Endothelial cell of umbilical vein (primary cell): ENCODE measurements around the gene TSPAN18. TPM values are rescaled to one million over a fixed set of nuclear protein-coding genes. Genes with fewer than 3 reads are reported as not detected.
"Not testable (repeated sequence)": the region's sequence is repeated elsewhere in the genome, so short reads cannot be mapped to it uniquely, and the experiment has no call there.

Experiments used
- BruUV-seq: library from RNA; stranded (reverse); fragments of 400-500 nt; replicated peaks from 2 replicates; lab custom pipeline; 2021; lab: Mats Ljungman, UMichigan
- CTCF ChIA-PET: fragments of 300-600, 350-600 bp; sonication (Branson Sonifier 250); formaldehyde crosslinking; loops from one replicate; lab custom pipeline; 2021; ENCODE audit warnings: antibody characterized with exemption, inconsistent platforms; lab: Charles Lee
- POLR2A ChIA-PET: fragments of 300-600, 350-600 bp; sonication (Branson Sonifier 250); formaldehyde crosslinking; loops from one replicate; lab custom pipeline; 2021; ENCODE audit warnings: antibody characterized with exemption, inconsistent platforms; lab: Charles Lee
- DNase-seq: peaks from one replicate; pipeline ENCODE4 v3.0.0-alpha.2; 2011; ENCODE audit warnings: low read depth, low spot score
- FAIRE-seq: peaks from 2 replicates; lab custom pipeline; 2011; peaks lifted over from hg19 to GRCh38; lab: Jason Lieb, UNC
- H2AFZ ChIP-seq: 2 replicates; pipeline ENCODE4 v1.6.0; 2012; ENCODE audit warnings: low read depth, low read length, control low read depth, inconsistent platforms
- H3K27ac ChIP-seq: 2 replicates; pipeline ENCODE4 v1.5.1; 2011; ENCODE audit warnings: low read depth, mild to moderate bottlenecking, control low read depth, low read length, moderate library complexity; ENCODE audit not compliant: insufficient read depth
- H3K27me3 ChIP-seq, 2 experiments: 2 replicates each; pipeline versions ENCODE4 v1.6.0 to v1.6.1; 2011; ENCODE audit warnings: low read length in 2 of 2, mixed read lengths in 1 of 2; ENCODE audit not compliant: control insufficient read depth in 2 of 2, insufficient read depth in 2 of 2
- H3K36me3 ChIP-seq, 2 experiments: 2 replicates in 1 of 2; 3 replicates in 1 of 2; pipeline ENCODE4 v1.5.1; 2011; ENCODE audit warnings: low read length in 2 of 2, mild to moderate bottlenecking in 1 of 2, moderate library complexity in 1 of 2; ENCODE audit not compliant: control insufficient read depth in 2 of 2, insufficient read depth in 2 of 2; ENCODE audit errors: extremely low read depth in 1 of 2
- H3K4me1 ChIP-seq: 3 replicates; pipeline ENCODE4 v1.5.1; 2011; ENCODE audit warnings: mild to moderate bottlenecking, low read length; ENCODE audit not compliant: control insufficient read depth, insufficient read depth; ENCODE audit errors: extremely low read depth
- H3K4me2 ChIP-seq: 2 replicates; pipeline ENCODE4 v1.6.1; 2011; ENCODE audit warnings: low read length, control low read depth, mixed read lengths; ENCODE audit not compliant: insufficient read depth
- H3K4me3 ChIP-seq, 3 experiments: fragments of 200-600 bp in 1 of 3; sonication (generic), shearing (Covaris generic) in 1 of 3; replicated peaks in 1 of 3; 2 replicates each; pipeline ENCODE4 v1.5.1; 2011 to 2016; ENCODE audit warnings: control low read depth in 3 of 3, low read length in 3 of 3, mild to moderate bottlenecking in 2 of 3, inconsistent platforms in 1 of 3, low read depth in 1 of 3, moderate library complexity in 1 of 3; ENCODE audit not compliant: insufficient read depth in 1 of 3
- H3K79me2 ChIP-seq: 2 replicates; pipeline ENCODE4 v1.6.0; 2012; ENCODE audit warnings: low read length, inconsistent platforms; ENCODE audit not compliant: control insufficient read depth, insufficient read depth
- H3K9ac ChIP-seq: replicated peaks from 2 replicates; pipeline ENCODE3; 2011; ENCODE audit warnings: low read length, control low read depth; ENCODE audit not compliant: insufficient read depth; ENCODE audit errors: extremely low read depth
- H3K9me1 ChIP-seq: replicated peaks from 3 replicates; pipeline ENCODE4 v1.6.0; 2011; ENCODE audit warnings: mild to moderate bottlenecking, low read length; ENCODE audit not compliant: control insufficient read depth, insufficient read depth; ENCODE audit errors: extremely low read depth
- H3K9me3 ChIP-seq: replicated peaks from 2 replicates; pipeline ENCODE4 v1.5.1; 2012; ENCODE audit warnings: low read length, inconsistent platforms; ENCODE audit not compliant: control insufficient read depth, insufficient read depth
- H4K20me1 ChIP-seq: replicated peaks from 2 replicates; pipeline ENCODE3; 2011; ENCODE audit warnings: mild to moderate bottlenecking, low read length; ENCODE audit not compliant: control insufficient read depth, insufficient read depth; ENCODE audit errors: extremely low read depth
- EZH2 ChIP-seq: IDR thresholded peaks from 2 replicates; pipeline ENCODE4 v1.6.1; 2012; ENCODE audit warnings: borderline replicate concordance, low read depth, mild to moderate bottlenecking, moderate library complexity, low read length, inconsistent platforms; ENCODE audit not compliant: severe bottlenecking
- FOS ChIP-seq: IDR thresholded peaks from 2 replicates; pipeline ENCODE4 v1.6.1; 2011; ENCODE audit warnings: mild to moderate bottlenecking, low read length, moderate library complexity, borderline replicate concordance; ENCODE audit not compliant: insufficient read depth
- JUN ChIP-seq: IDR thresholded peaks from 2 replicates; pipeline ENCODE4 v1.6.1; 2011; ENCODE audit warnings: borderline replicate concordance, low read depth; ENCODE audit not compliant: insufficient read length, insufficient read depth
- POLR2AphosphoS5 ChIP-seq: IDR thresholded peaks from 2 replicates; pipeline ENCODE4 v1.6.1; 2012; ENCODE audit warnings: low read depth, mild to moderate bottlenecking, control low read depth, low read length, moderate library complexity; ENCODE audit not compliant: insufficient read depth
- dilution Hi-C: fragments of 300-500 bp; cut with MboI; formaldehyde crosslinking; loops from one replicate; pipeline ENCODE4 v1.15.0; 2019; ENCODE audit warnings: low sequenced_read_pairs; ENCODE audit not compliant: extremely low pct_ligation_motif_present
- intact Hi-C: fragments of 100-400 bp; cut with micrococcal nuclease; formaldehyde crosslinking; loops from one replicate; pipeline ENCODE4 v1.10.0; 2022
- polyA plus RNA-seq, 4 experiments: library from polyadenylated mRNA; depleted of rRNA in 3 of 4; stranded (reverse) in 3 of 4; unstranded in 1 of 4; fragments of >200 nt; gene quantifications; 2 replicates each; pipeline versions ENCODE4 v1.2.1 to v1.2.3, GENCODE V29; 2011 to 2012; ENCODE audit warnings: missing spikeins in 1 of 4
- total RNA-seq: library from RNA; stranded (reverse); gene quantifications from 2 replicates; pipeline ENCODE4 v1.2.3, GENCODE V29; 2021

The TSPAN18 gene
- total and polyA plus RNA-seq, 2 donors (not counting 3 experiments of a cell fraction or from before 2014, with no cell fraction given): 32.2 to 118 TPM

DNA sequence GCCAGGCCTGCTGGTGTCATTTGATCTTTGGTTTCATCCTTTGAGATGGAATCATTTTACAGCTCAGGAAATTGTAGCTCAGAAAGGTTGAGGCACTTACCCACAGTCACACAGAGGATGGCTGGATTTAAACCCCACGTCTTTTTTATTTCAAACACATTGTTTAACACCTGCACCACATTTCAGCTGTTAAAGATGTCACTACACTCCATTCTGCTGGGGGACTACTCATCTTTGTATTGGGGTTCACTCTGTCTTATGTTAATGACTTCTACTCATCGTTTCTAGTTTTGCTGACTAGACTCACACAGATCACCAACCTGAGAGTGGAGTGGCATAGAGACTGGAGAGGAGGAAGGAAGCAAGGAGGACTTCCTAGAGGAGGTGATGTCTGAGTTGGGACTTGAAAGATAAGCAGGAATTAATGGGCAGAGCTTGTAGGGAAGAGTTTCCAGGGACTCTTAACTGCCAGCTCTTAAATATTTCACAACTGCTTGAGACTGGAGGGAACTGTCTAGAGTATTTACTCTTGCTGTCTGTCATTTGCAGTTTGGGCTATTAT, 143.9 kb downstream of the TSPAN18 start:
- FAIRE-seq (no peak), DNase-seq (no peak)
- no peak overlapping the region for H3K27ac ChIP-seq
- no peak for TF ChIP-seq JUN
- TF ChIP-seq POLR2AphosphoS5: no peak
- no peak for TF ChIP-seq EZH2
- no peak for TF ChIP-seq FOS
- POLR2A ChIA-PET: no interaction called here
- no peaks in the 10 kb centered on the region for H4K20me1 ChIP-seq
- no peak overlapping the region for H2AFZ ChIP-seq
- dilution Hi-C loops (no loop called here), intact Hi-C loops (no loop called here)
- H3K79me2 ChIP-seq: no peaks in the 10 kb centered on the region
- no peaks in the 10 kb centered on the region for H3K9me3 ChIP-seq
- no peaks in the 10 kb centered on the region for H3K9me1 ChIP-seq
- no peaks in the 10 kb centered on the region for H3K36me3 ChIP-seq
- H3K4me2 ChIP-seq: no peak overlapping the region
- no peak overlapping the region for H3K9ac ChIP-seq
- no peaks in the 10 kb centered on the region for H3K27me3 ChIP-seq
- no peaks in the 10 kb centered on the region for H3K4me1 ChIP-seq
- no peak overlapping the region for H3K4me3 ChIP-seq
- CTCF ChIA-PET: interaction anchor here (0.9 to 1.2 kb wide), 2 partner anchors 96 to 104 kb away, joined by 3 to 4 read pairs; no protein-coding TSS in a partner anchor
- no TSS peak for BruUV-seq

DNA sequence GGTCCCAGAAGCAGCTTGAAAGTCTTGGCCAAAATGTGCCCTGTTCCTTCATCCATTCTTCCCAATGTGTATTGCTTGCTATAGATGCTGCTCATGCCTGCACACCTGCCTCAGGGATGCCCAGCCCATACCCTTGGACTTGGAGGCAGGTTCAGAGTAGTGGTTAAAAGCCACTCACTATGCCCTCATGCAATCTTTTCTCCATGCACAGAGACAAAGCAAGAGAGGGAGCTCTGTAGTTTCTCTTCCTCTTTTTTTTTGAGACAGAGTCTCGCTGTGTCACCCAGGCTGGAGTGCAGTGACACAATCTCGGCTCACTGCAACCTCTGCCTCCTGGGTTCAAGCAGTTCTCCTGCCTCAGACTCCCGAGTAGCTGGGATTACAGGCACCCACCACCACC, 144.9 kb downstream of the TSPAN18 start:
- H3K9ac ChIP-seq, H3K4me2 ChIP-seq, BruUV-seq, FAIRE-seq, DNase-seq, H2AFZ ChIP-seq, H3K4me1 ChIP-seq, H3K9me3 ChIP-seq, H3K27me3 ChIP-seq, H4K20me1 ChIP-seq, H3K4me3 ChIP-seq, dilution Hi-C loops, POLR2A ChIA-PET, intact Hi-C loops, H3K9me1 ChIP-seq, H3K79me2 ChIP-seq, H3K27ac ChIP-seq, H3K36me3 ChIP-seq: not testable (repeated sequence)
- CTCF ChIA-PET: interaction anchor here (0.9 kb wide), 2 partner anchors 79 to 105 kb away, joined by 3 read pairs; no protein-coding TSS in a partner anchor
